Suprapubic skin (tissue), 4 donors: ENCODE results near the gene TAPBPL. TPM values are rescaled to one million over a fixed set of nuclear protein-coding genes. Genes with fewer than 3 reads are reported as not detected.
"Not testable (repeated sequence)": the region's sequence is repeated elsewhere in the genome, so short reads cannot be mapped to it uniquely, and the experiment has no call there.

Experiments used
- DNase-seq, 2 donors: peaks; one replicate each; pipeline ENCODE4 v3.0.0-alpha.2; 2019; ENCODE audit warnings: low spot score in 2 of 2
- H3K27ac ChIP-seq: fragments of 200-600 bp; sonication (generic); one replicate; pipeline ENCODE4 v1.5.1; 2019
- H3K27me3 ChIP-seq: fragments of 200-600 bp; sonication (generic); one replicate; pipeline ENCODE4 v1.5.1; 2019
- H3K36me3 ChIP-seq: fragments of 200-600 bp; sonication (generic); one replicate; pipeline ENCODE4 v1.5.1; 2019
- H3K4me1 ChIP-seq: fragments of 200-600 bp; sonication (generic); one replicate; pipeline ENCODE4 v1.5.1; 2019
- H3K4me3 ChIP-seq: fragments of 200-600 bp; sonication (generic); one replicate; pipeline ENCODE4 v1.5.1; 2019; ENCODE audit warnings: mild to moderate bottlenecking
- H3K9me3 ChIP-seq: fragments of 200-600 bp; sonication (generic); one replicate; pipeline ENCODE4 v1.5.1; 2019
- EP300 ChIP-seq: sonication (generic); formaldehyde crosslinking; IDR thresholded peaks from one replicate; pipeline ENCODE4 v1.6.1; 2017; ENCODE audit warnings: antibody characterized with exemption
- POLR2A ChIP-seq, 2 donors: fragments of 450-650 bp; IDR thresholded peaks; one replicate each; pipeline ENCODE4 v1.6.1; 2017; ENCODE audit warnings: antibody characterized with exemption in 2 of 2, mild to moderate bottlenecking in 2 of 2, moderate library complexity in 2 of 2
- POLR2AphosphoS5 ChIP-seq, 3 donors: sonication (generic); formaldehyde crosslinking; IDR thresholded peaks; one replicate each; pipeline ENCODE4 v1.6.1; 2017; ENCODE audit warnings: antibody characterized with exemption in 3 of 3
- WGBS: methylation state at CpG from one replicate; pipeline ENCODE4 v1.1.5; 2018; 5-methylcytosine and 5-hydroxymethylcytosine counted together
- total RNA-seq, 4 donors: library from RNA; depleted of rRNA; stranded (reverse); fragments of >200 nt; gene quantifications; one replicate each; pipeline ENCODE4 v1.1.0, GENCODE V29; 2016
- TF ChIP-seq, protein P1 (sequence below), 2 donors: fragments of 200-600 bp in 1 of 2; fragments of 450-650 bp in 1 of 2; sonication (generic) in 1 of 2; IDR thresholded peaks; one replicate each; pipeline ENCODE4 v1.5.1; 2016 to 2019; ENCODE audit warnings: antibody characterized with exemption in 2 of 2, mild to moderate bottlenecking in 1 of 2, moderate library complexity in 1 of 2

TAPBPL gene
- total RNA-seq, 4 donors from 2014 or later = 10.9 to 25.2 (median 17.7) TPM

DNA sequence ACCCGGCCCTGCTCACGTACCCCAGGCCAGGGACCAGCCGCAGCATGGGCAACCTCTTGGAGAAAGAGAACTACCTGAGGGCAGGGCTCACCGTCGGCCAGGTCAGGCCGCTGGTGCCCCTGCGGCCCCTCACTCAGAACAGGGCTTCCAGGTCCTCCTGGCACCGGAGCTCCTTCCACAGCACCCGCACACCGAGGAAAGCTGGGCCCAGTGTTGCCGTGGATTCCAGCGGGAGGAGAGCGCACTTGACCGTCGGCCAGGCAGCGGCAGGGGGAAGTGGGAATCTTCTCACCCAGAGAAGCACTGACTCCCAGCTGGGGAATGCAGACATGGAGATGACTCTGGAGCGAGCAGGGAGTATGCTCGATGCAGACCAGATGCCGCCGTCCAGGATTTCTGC is 26.6 kb downstream of the TAPBPL start:
- WGBS = 79% methylated on average over 8 of the region's 20 CpGs
- Histone ChIP-seq H3K27me3 (no peaks in the 10 kb centered on the region), H3K4me3 (no peak overlapping the region), H3K27ac (no peak overlapping the region), H3K4me1 (peaks cover 7% of the 10 kb centered on the region), H3K36me3 (no peaks in the 10 kb centered on the region), H3K9me3 (no peaks in the 10 kb centered on the region)
- no peak for DNase-seq
- TF ChIP-seq POLR2AphosphoS5 (IDR thresholded peaks at IDR 0.05) = no peak
- TF ChIP-seq POLR2A (IDR thresholded peaks at IDR 0.05) = no peak

DNA sequence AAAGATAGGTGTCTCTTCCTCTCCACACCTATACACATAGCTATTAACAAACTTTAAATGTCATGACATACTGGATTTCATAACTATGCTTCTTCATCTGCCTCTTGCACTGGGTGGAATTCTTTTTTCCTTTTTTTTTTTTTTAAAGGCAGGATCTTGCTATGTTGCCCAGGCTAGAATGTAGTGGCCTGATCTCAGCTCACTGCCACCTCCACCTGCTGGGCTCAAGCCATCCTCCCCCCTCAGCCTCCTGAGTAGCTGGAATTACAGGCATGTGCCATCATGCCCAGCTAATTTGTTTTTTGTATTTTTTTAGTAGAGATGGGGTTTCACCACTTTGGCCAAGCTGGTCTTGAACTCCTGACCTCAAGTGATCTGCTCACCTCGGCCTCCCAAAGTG is 36.4 kb downstream of the TAPBPL start:
- TF ChIP-seq EP300 (no peak), POLR2A (IDR thresholded peaks at IDR 0.05) (no peak), POLR2AphosphoS5 (IDR thresholded peaks at IDR 0.05) (no peak)
- TF ChIP-seq, protein P1, sequence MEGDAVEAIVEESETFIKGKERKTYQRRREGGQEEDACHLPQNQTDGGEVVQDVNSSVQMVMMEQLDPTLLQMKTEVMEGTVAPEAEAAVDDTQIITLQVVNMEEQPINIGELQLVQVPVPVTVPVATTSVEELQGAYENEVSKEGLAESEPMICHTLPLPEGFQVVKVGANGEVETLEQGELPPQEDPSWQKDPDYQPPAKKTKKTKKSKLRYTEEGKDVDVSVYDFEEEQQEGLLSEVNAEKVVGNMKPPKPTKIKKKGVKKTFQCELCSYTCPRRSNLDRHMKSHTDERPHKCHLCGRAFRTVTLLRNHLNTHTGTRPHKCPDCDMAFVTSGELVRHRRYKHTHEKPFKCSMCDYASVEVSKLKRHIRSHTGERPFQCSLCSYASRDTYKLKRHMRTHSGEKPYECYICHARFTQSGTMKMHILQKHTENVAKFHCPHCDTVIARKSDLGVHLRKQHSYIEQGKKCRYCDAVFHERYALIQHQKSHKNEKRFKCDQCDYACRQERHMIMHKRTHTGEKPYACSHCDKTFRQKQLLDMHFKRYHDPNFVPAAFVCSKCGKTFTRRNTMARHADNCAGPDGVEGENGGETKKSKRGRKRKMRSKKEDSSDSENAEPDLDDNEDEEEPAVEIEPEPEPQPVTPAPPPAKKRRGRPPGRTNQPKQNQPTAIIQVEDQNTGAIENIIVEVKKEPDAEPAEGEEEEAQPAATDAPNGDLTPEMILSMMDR (IDR thresholded peaks at IDR 0.05) = no peak
- no peak overlapping the region for H3K27ac ChIP-seq
- no peaks in the 10 kb centered on the region for H3K36me3 ChIP-seq
- no peak overlapping the region for H3K4me3 ChIP-seq
- WGBS = 89% methylated on average over 1 of the region's 1 CpG
- no peaks in the 10 kb centered on the region for H3K9me3 ChIP-seq
- no peak for DNase-seq
- H3K27me3 ChIP-seq = no peaks in the 10 kb centered on the region
- H3K4me1 ChIP-seq = peaks cover 9% of the 10 kb centered on the region

- TF ChIP-seq POLR2AphosphoS5 (IDR thresholded peaks at IDR 0.05) = no peak
- no peak for TF ChIP-seq POLR2A (IDR thresholded peaks at IDR 0.05)
- no peak for TF ChIP-seq EP300
- TF ChIP-seq, protein P1 (IDR thresholded peaks at IDR 0.05) = no peak
- DNase-seq = no peak
- H3K27ac ChIP-seq = no peak overlapping the region
- 61% methylated on average over 4 of the region's 4 CpGs for WGBS
- no peaks in the 10 kb centered on the region for H3K27me3 ChIP-seq
- H3K4me3 ChIP-seq = no peak overlapping the region
- no peaks in the 10 kb centered on the region for H3K36me3 ChIP-seq
- H3K9me3 ChIP-seq = no peaks in the 10 kb centered on the region
- peaks cover 14% of the 10 kb centered on the region for H3K4me1 ChIP-seq
Measured at GRCh38 chr12:6489449-6489848, 37.6 kb downstream of the TAPBPL start.

GRCh38 chr12:6490673-6491072 is 38.8 kb downstream of the TAPBPL start:
- H3K27ac ChIP-seq, H3K27me3 ChIP-seq, H3K9me3 ChIP-seq, H3K36me3 ChIP-seq, H3K4me3 ChIP-seq, DNase-seq: not testable (repeated sequence)
- H3K4me1 ChIP-seq = peaks cover 26% of the 10 kb centered on the region
- WGBS = 96% methylated on average over 1 of the region's 1 CpG

GRCh38 chr12:6492838-6493496 is 41.1 kb downstream of the TAPBPL start, which contains the start of gene MRPL51:
TSS of gene MRPL51 (minus strand) at chr12:6493262. CDS start at chr12:6493136, 126 bp downstream.
- DNase-seq = peak; percentile 97
- WGBS = 1% methylated on average over 37 of the region's 39 CpGs
- TF ChIP-seq POLR2AphosphoS5 (IDR thresholded peaks at IDR 0.05) (peak in 2 of 3 donors; percentile 34 to 39), POLR2A (IDR thresholded peaks at IDR 0.05) (peak in 1 of 2 donors; percentile 60)
- TF ChIP-seq, protein P1 (IDR thresholded peaks at IDR 0.05) = no peak
- Histone ChIP-seq H3K36me3 (peaks cover 16% of the 10 kb centered on the region), H3K27me3 (no peaks in the 10 kb centered on the region), H3K9me3 (no peaks in the 10 kb centered on the region), H3K4me1 (peaks cover 28% of the 10 kb centered on the region), H3K27ac (peak within 1 kb of the TSS; percentile 96), H3K4me3 (peak within 1 kb of the TSS; percentile 80)

- under 1% methylated on average over 39 of the region's 49 CpGs for WGBS
- Histone ChIP-seq H3K27ac (peak within 1 kb of the TSS; percentile 96), H3K4me1 (peaks cover 28% of the 10 kb centered on the region), H3K36me3 (peaks cover 20% of the 10 kb centered on the region), H3K9me3 (no peaks in the 10 kb centered on the region), H3K27me3 (no peaks in the 10 kb centered on the region), H3K4me3 (peak within 1 kb of the TSS; percentile 80)
- DNase-seq = peak; percentile 95 to 97
- TF ChIP-seq, protein P1 (IDR thresholded peaks at IDR 0.05) = peak; percentile 33 to 36
- TF ChIP-seq POLR2AphosphoS5 (IDR thresholded peaks at IDR 0.05) = no peak
- peak; percentile 8 to 18 for TF ChIP-seq POLR2A (IDR thresholded peaks at IDR 0.05)
- TF ChIP-seq EP300 = no peak
Measured at GRCh38 chr12:6493497-6494257, 41.8 kb downstream of the TAPBPL start, which contains the start of gene NCAPD2. TSS of gene NCAPD2 (plus strand) at chr12:6494102. CDS start at chr12:6495099, 997 bp downstream.
